ENCODE data around the gene DLG5. TPM values are rescaled to one million over a fixed set of nuclear protein-coding genes. Genes with fewer than 3 reads are reported as not detected.

DLG5 gene
- total RNA-seq, 1 experiment from 2014 or later = 51.0 TPM

GRCh38 chr10:77927402-77928246 lies 1.1 kb upstream of the DLG5 start:
- no TSS peak for BruUV-seq (replicated peaks)
- H3K9me3 Mint-ChIP-seq (ENCODE audit: low read depth, unreplicated experiment) = no peaks in the 10 kb centered on the region
- no peak for TF ChIP-seq CTCF (IDR thresholded peaks at IDR 0.05; ENCODE audit: unreplicated experiment)
- peaks cover 19% of the 10 kb centered on the region for H3K4me1 Mint-ChIP-seq (ENCODE audit: low read depth, unreplicated experiment)
- peak overlapping the region; percentile 54 for H3K27ac Mint-ChIP-seq (ENCODE audit: unreplicated experiment)
- DNase-seq = no peak
- H3K4me3 Mint-ChIP-seq (ENCODE audit: low read depth, unreplicated experiment) = peak overlapping the region; percentile 81
- peaks cover 26% of the 10 kb centered on the region for H3K27me3 Mint-ChIP-seq (ENCODE audit: unreplicated experiment)
- CTCF ChIA-PET = interaction anchor here (0.5 to 0.6 kb wide), 3 partner anchors 8 to 76 kb away, joined by 3 to 4 read pairs (median 4); no protein-coding TSS in a partner anchor
- H3K36me3 Mint-ChIP-seq (ENCODE audit: insufficient read depth, unreplicated experiment) = peaks cover 29% of the 10 kb centered on the region
- intact Hi-C loops (cut with micrococcal nuclease; ENCODE audit: unreplicated experiment) = loop anchor here (5.0 kb wide), 1 partner anchor 45 kb away; no protein-coding TSS in a partner anchor

- intact Hi-C loops (cut with micrococcal nuclease; ENCODE audit: unreplicated experiment) = loop anchor here (1.0 to 5.0 kb wide), 2 partner anchors 46 to 80 kb away; no protein-coding TSS in a partner anchor
- peaks cover 29% of the 10 kb centered on the region for H3K36me3 Mint-ChIP-seq (ENCODE audit: insufficient read depth, unreplicated experiment)
- peak; percentile 21 for TF ChIP-seq CTCF (IDR thresholded peaks at IDR 0.05; ENCODE audit: unreplicated experiment)
- DNase-seq = peak; percentile 69
- H3K4me3 Mint-ChIP-seq (ENCODE audit: low read depth, unreplicated experiment) = peak overlapping the region; percentile 81
- CTCF ChIA-PET = interaction anchor here (0.6 to 2.1 kb wide), 8 partner anchors 23 to 570 kb away, joined by 3 to 7 read pairs (median 4); no protein-coding TSS in a partner anchor
- peaks cover 18% of the 10 kb centered on the region for H3K27me3 Mint-ChIP-seq (ENCODE audit: unreplicated experiment)
- no peaks in the 10 kb centered on the region for H3K9me3 Mint-ChIP-seq (ENCODE audit: low read depth, unreplicated experiment)
- peaks cover 27% of the 10 kb centered on the region for H3K4me1 Mint-ChIP-seq (ENCODE audit: low read depth, unreplicated experiment)
- peak overlapping the region; percentile 36 for H3K27ac Mint-ChIP-seq (ENCODE audit: unreplicated experiment)
- BruUV-seq (replicated peaks) = no TSS peak
Observed at GRCh38 chr10:77925795-77926565, 575 bp downstream of the DLG5 start.

- peaks cover 17% of the 10 kb centered on the region for H3K27me3 Mint-ChIP-seq (ENCODE audit: unreplicated experiment)
- H3K9me3 Mint-ChIP-seq (ENCODE audit: low read depth, unreplicated experiment) = no peaks in the 10 kb centered on the region
- peak overlapping the region; percentile 36 for H3K27ac Mint-ChIP-seq (ENCODE audit: unreplicated experiment)
- H3K36me3 Mint-ChIP-seq (ENCODE audit: insufficient read depth, unreplicated experiment) = peaks cover 29% of the 10 kb centered on the region
- peaks cover 33% of the 10 kb centered on the region for H3K4me1 Mint-ChIP-seq (ENCODE audit: low read depth, unreplicated experiment)
- peak; percentile 39 for DNase-seq
- CTCF ChIA-PET = interaction anchor here (0.6 to 2.1 kb wide), 4 partner anchors 26 to 570 kb away, joined by 3 to 7 read pairs (median 4); no protein-coding TSS in a partner anchor
- TF ChIP-seq CTCF (IDR thresholded peaks at IDR 0.05; ENCODE audit: unreplicated experiment) = no peak
- no TSS peak for BruUV-seq (replicated peaks)
- intact Hi-C loops (cut with micrococcal nuclease; ENCODE audit: unreplicated experiment) = loop anchor here (5.0 kb wide), 1 partner anchor 47 kb away; no protein-coding TSS in a partner anchor
- peak overlapping the region; percentile 81 for H3K4me3 Mint-ChIP-seq (ENCODE audit: low read depth, unreplicated experiment)
Observed at GRCh38 chr10:77925410-77925794, 1.2 kb downstream of the DLG5 start.

GRCh38 chr10:77922566-77923179 lies 3.9 kb downstream of the DLG5 start:
- H3K27me3 Mint-ChIP-seq (ENCODE audit: unreplicated experiment) = peaks cover 9% of the 10 kb centered on the region
- peaks cover 44% of the 10 kb centered on the region for H3K4me1 Mint-ChIP-seq (ENCODE audit: low read depth, unreplicated experiment)
- peaks cover 25% of the 10 kb centered on the region for H3K36me3 Mint-ChIP-seq (ENCODE audit: insufficient read depth, unreplicated experiment)
- BruUV-seq (replicated peaks) = no TSS peak
- no peak overlapping the region for H3K4me3 Mint-ChIP-seq (ENCODE audit: low read depth, unreplicated experiment)
- TF ChIP-seq CTCF (IDR thresholded peaks at IDR 0.05; ENCODE audit: unreplicated experiment) = no peak
- no peak for DNase-seq
- intact Hi-C loops (cut with micrococcal nuclease; ENCODE audit: unreplicated experiment) = no loop called here
- CTCF ChIA-PET = interaction anchor here (1.0 kb wide), 1 partner anchor 9 kb away, joined by 3 read pairs; no protein-coding TSS in a partner anchor
- H3K27ac Mint-ChIP-seq (ENCODE audit: unreplicated experiment) = no peak overlapping the region
- no peaks in the 10 kb centered on the region for H3K9me3 Mint-ChIP-seq (ENCODE audit: low read depth, unreplicated experiment)

All from Calu3 (cell line).